HepG2 (cell line): ENCODE data around the gene SALL2. TPM values are rescaled to one million over a fixed set of nuclear protein-coding genes. Genes with fewer than 3 reads are reported as not detected.

Experiments
- ARNTL ChIP-seq: sonication (generic); formaldehyde crosslinking; IDR thresholded peaks from 2 replicates; pipeline ENCODE4 v1.4.0; 2020; ENCODE audit warnings: mild to moderate bottlenecking, missing genetic modification reagents
- ATF2 ChIP-seq: sonication (generic); formaldehyde crosslinking; IDR thresholded peaks from 2 replicates; pipeline ENCODE4 v1.4.0; 2020; ENCODE audit warnings: missing genetic modification reagents
- FOSL2 ChIP-seq: sonication (generic); formaldehyde crosslinking; IDR thresholded peaks from 2 replicates; pipeline ENCODE4 v1.4.0; 2020; ENCODE audit warnings: missing genetic modification reagents
- FOXP1 ChIP-seq, 2 experiments: fragments of 450-650 bp in 1 of 2; IDR thresholded peaks; 2 replicates each; pipeline ENCODE4 v1.6.1; 2017 to 2018; ENCODE audit warnings: antibody characterized with exemption in 1 of 2
- GRHL1 ChIP-seq: sonication (generic); formaldehyde crosslinking; conservative IDR thresholded peaks from 2 replicates; pipeline ENCODE4 v1.8.0; 2022; ENCODE audit warnings: missing genetic modification reagents
- MBD4 ChIP-seq: IDR thresholded peaks from 2 replicates; pipeline ENCODE4 v1.6.1; 2012; ENCODE audit warnings: low read length, inconsistent platforms, borderline replicate concordance
- MBNL3 ChIP-seq: fragments of 250-450 bp; sonication (Bioruptor Pico); conservative IDR thresholded peaks from 2 replicates; pipeline ENCODE4 v1.8.0; 2022; ENCODE audit warnings: mild to moderate bottlenecking, inconsistent platforms
- MED8 ChIP-seq: sonication (generic); formaldehyde crosslinking; IDR thresholded peaks from 2 replicates; pipeline ENCODE4 v1.8.1; 2023; ENCODE audit warnings: mild to moderate bottlenecking, missing genetic modification reagents; ENCODE audit not compliant: insufficient replicate concordance
- MLLT10 ChIP-seq: sonication (generic); formaldehyde crosslinking; IDR thresholded peaks from 2 replicates; pipeline ENCODE4 v1.4.0; 2020; ENCODE audit warnings: missing genetic modification reagents
- MLX ChIP-seq: IDR thresholded peaks from 2 replicates; pipeline ENCODE4 v1.6.1; 2016
- MTA1 ChIP-seq: sonication (generic); formaldehyde crosslinking; IDR thresholded peaks from 2 replicates; pipeline ENCODE4 v1.4.0; 2020; ENCODE audit warnings: missing genetic modification reagents, mild to moderate bottlenecking, borderline replicate concordance
- NCOR1 ChIP-seq: fragments of 200-600 bp; sonication (generic); IDR thresholded peaks from 2 replicates; pipeline ENCODE4 v1.7.0; 2017; ENCODE audit warnings: antibody characterized with exemption, low read length, borderline replicate concordance
- NR2F2 ChIP-seq: IDR thresholded peaks from 2 replicates; pipeline ENCODE4 v1.6.1; 2012; ENCODE audit warnings: low read depth, inconsistent platforms, borderline replicate concordance
- SAP130 ChIP-seq: IDR thresholded peaks from 2 replicates; pipeline ENCODE4 v1.6.1; 2016; ENCODE audit warnings: low read depth
- SATB2 ChIP-seq: sonication (generic); formaldehyde crosslinking; IDR thresholded peaks from 2 replicates; pipeline ENCODE4 v1.5.0; 2020; ENCODE audit warnings: missing genetic modification reagents
- TOPORS ChIP-seq: sonication (generic); formaldehyde crosslinking; IDR thresholded peaks from 2 replicates; pipeline ENCODE4 v1.8.0; 2023; ENCODE audit warnings: mild to moderate bottlenecking, missing genetic modification reagents
- TP53 ChIP-seq: sonication (generic); formaldehyde crosslinking; conservative IDR thresholded peaks from 2 replicates; pipeline ENCODE4 v1.4.0; 2020; ENCODE audit warnings: missing genetic modification reagents
- YY1 ChIP-seq: IDR thresholded peaks from 2 replicates; pipeline ENCODE4 v1.6.1; 2011; ENCODE audit warnings: low read length, low read depth, moderate library complexity, mild to moderate bottlenecking; ENCODE audit not compliant: insufficient read depth, insufficient replicate concordance
- ZNF138 ChIP-seq: sonication (generic); formaldehyde crosslinking; IDR thresholded peaks from 2 replicates; pipeline ENCODE4 v1.5.0; 2020; ENCODE audit warnings: mild to moderate bottlenecking, low read depth, missing genetic modification reagents
- ZNF280B ChIP-seq: sonication (generic); formaldehyde crosslinking; IDR thresholded peaks from 2 replicates; pipeline ENCODE4 v1.5.0; 2020; ENCODE audit warnings: missing genetic modification reagents, mild to moderate bottlenecking, borderline replicate concordance
- ZNF441 ChIP-seq: sonication (generic); formaldehyde crosslinking; IDR thresholded peaks from 2 replicates; pipeline ENCODE4 v1.7.0; 2021; ENCODE audit warnings: missing genetic modification reagents, borderline replicate concordance
- ZNF567 ChIP-seq: sonication (generic); formaldehyde crosslinking; IDR thresholded peaks from 2 replicates; pipeline ENCODE4 v1.8.1; 2023; ENCODE audit warnings: mild to moderate bottlenecking, missing genetic modification reagents, borderline replicate concordance
- ZNF629 ChIP-seq: sonication (generic); formaldehyde crosslinking; conservative IDR thresholded peaks from 2 replicates; pipeline ENCODE4 v1.5.0; 2020; ENCODE audit warnings: missing genetic modification reagents
- polyA plus RNA-seq, 8 experiments: library from polyadenylated mRNA; depleted of rRNA in 3 of 8; stranded (reverse) in 7 of 8; unstranded in 1 of 8; fragments of >200 nt; fragmentation: Illumina TruSeq in 4 of 8; extraction: Trizol in 4 of 8; gene quantifications; 2 replicates each; pipeline versions ENCODE4 v1.2.1 to v1.2.3, GENCODE V29; 2011 to 2016; ENCODE audit warnings: low read depth in 4 of 8, missing spikeins in 1 of 8, mixed read lengths in 1 of 8; ENCODE audit not compliant: insufficient read depth in 1 of 8
- total RNA-seq, 5 experiments: library from RNA; depleted of rRNA; stranded (reverse); fragments of >200 nt; fragmentation: Illumina TruSeq; extraction: Trizol; gene quantifications; 2 replicates each; pipeline ENCODE4 v1.2.3, GENCODE V29; 2016; ENCODE audit warnings: low read depth in 1 of 5
- TF ChIP-seq, protein P1 (sequence below): sonication (generic); formaldehyde crosslinking; conservative IDR thresholded peaks from 2 replicates; pipeline ENCODE4 v1.4.0; 2020; ENCODE audit warnings: missing genetic modification reagents

The SALL2 gene
- total and polyA plus RNA-seq, 2 of the 13 experiments (the other 11 are each of a cell fraction or from before 2014, with no cell fraction given) = 4.9 to 5.8 TPM

GRCh38 chr14:21476925-21477681 is 49.0 kb downstream of the SALL2 start, which contains the start of the genes RAB2B and TOX4 (continued):
- TF ChIP-seq TOPORS (CRISPR knock-in tag) = no peak
- no peak for TF ChIP-seq MLLT10 (CRISPR knock-in tag)
- TF ChIP-seq SATB2 = no peak
- TF ChIP-seq FOSL2 (CRISPR knock-in tag) = peak; percentile 82
- TF ChIP-seq ZNF629 (CRISPR knock-in tag) = 0 out of 2 replicates have a peak, but pooled peaks have one; percentile 22
- TF ChIP-seq MBD4 = no peak
- TF ChIP-seq ZNF567 = peak; percentile 97
- peak; percentile 98 for TF ChIP-seq SAP130
- TF ChIP-seq MLX (CRISPR knock-in tag) = no peak
- TF ChIP-seq NR2F2 = peak; percentile 62; the same call in 1 of the 2 replicates
- TF ChIP-seq YY1 = peak; percentile 85
- TF ChIP-seq ATF2 (CRISPR knock-in tag) = peak; percentile 93; the same call in 1 of the 2 replicates
- TF ChIP-seq ZNF441 (CRISPR knock-in tag) = peak; percentile 77; the same call in 1 of the 2 replicates
- TF ChIP-seq, protein P1, sequence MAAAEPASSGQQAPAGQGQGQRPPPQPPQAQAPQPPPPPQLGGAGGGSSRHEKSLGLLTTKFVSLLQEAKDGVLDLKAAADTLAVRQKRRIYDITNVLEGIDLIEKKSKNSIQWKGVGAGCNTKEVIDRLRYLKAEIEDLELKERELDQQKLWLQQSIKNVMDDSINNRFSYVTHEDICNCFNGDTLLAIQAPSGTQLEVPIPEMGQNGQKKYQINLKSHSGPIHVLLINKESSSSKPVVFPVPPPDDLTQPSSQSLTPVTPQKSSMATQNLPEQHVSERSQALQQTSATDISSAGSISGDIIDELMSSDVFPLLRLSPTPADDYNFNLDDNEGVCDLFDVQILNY (CRISPR knock-in tag) = 0 out of 2 replicates have a peak, but pooled peaks have one; percentile 22
- peak; percentile 21; the same call in 1 of the 2 replicates for TF ChIP-seq NCOR1
- peak; percentile 68 for TF ChIP-seq ARNTL
- TF ChIP-seq FOXP1 (IDR thresholded peaks at IDR 0.05) = no peak
- TF ChIP-seq FOXP1 (CRISPR knock-in tag; IDR thresholded peaks at IDR 0.05) = peak; percentile 70
- TF ChIP-seq ZNF280B (CRISPR knock-in tag) = peak; percentile 66; the same call in 1 of the 2 replicates
- TF ChIP-seq MED8 (CRISPR knock-in tag) = peak; percentile 35
- TF ChIP-seq TP53 (CRISPR knock-in tag) = 0 out of 2 replicates have a peak, but pooled peaks have one; percentile 76
- TF ChIP-seq ZNF138 (CRISPR knock-in tag) = no peak
- TF ChIP-seq MTA1 = 0 out of 2 replicates have a peak, but pooled peaks have one; percentile 73
- no peak for TF ChIP-seq MBNL3
- no peak for TF ChIP-seq GRHL1 (CRISPR knock-in tag)
